Lung (tissue), 12 donors: ENCODE data around the gene VGLL4. TPM values are rescaled to one million over a fixed set of nuclear protein-coding genes. Genes with fewer than 3 reads are reported as not detected.
A peak's percentile ranks its signal among the peaks of the same experiment; 100 is the strongest.

Source experiments
- ATAC-seq: fragments of 200-7000 bp; cut with Tn5 transposase; one replicate; pipeline ENCODE4 v1.9.1; 2020; ENCODE audit warnings: moderate number of reproducible peaks; ENCODE audit not compliant: insufficient read depth, low FRiP score
- DNase-seq, 3 donors: peaks; one replicate each; pipeline ENCODE4 v3.0.0-alpha.2; 2013 to 2017
- H3K27ac ChIP-seq, 2 donors: one replicate each; pipeline ENCODE4 v1.5.1; 2013; ENCODE audit warnings: mild to moderate bottlenecking in 2 of 2, moderate library complexity in 2 of 2, control low read depth in 1 of 2, inconsistent platforms in 1 of 2, low read depth in 1 of 2, low read length in 1 of 2
- H3K27me3 ChIP-seq, 3 donors: one replicate each; pipeline ENCODE4 v1.5.1; 2013; ENCODE audit warnings: low read length in 2 of 3; ENCODE audit not compliant: control insufficient read depth in 3 of 3, insufficient read depth in 3 of 3
- H3K36me3 ChIP-seq, 4 donors: one replicate each; pipeline ENCODE4 v1.5.1; 2013; ENCODE audit warnings: low read length in 4 of 4, mild to moderate bottlenecking in 1 of 4, moderate library complexity in 1 of 4; ENCODE audit not compliant: control insufficient read depth in 4 of 4, insufficient read depth in 4 of 4
- H3K4me1 ChIP-seq, 5 donors: one replicate each; pipeline ENCODE4 v1.5.1; 2013; ENCODE audit warnings: low read length in 5 of 5, mild to moderate bottlenecking in 2 of 5, moderate library complexity in 1 of 5; ENCODE audit not compliant: control insufficient read depth in 5 of 5, insufficient read depth in 5 of 5
- H3K4me3 ChIP-seq: one replicate; pipeline ENCODE4 v1.5.1; 2013; ENCODE audit warnings: mild to moderate bottlenecking, control low read depth, moderate library complexity
- H3K9ac ChIP-seq, 2 donors: one replicate each; pipeline ENCODE4 v1.5.1; 2013; ENCODE audit warnings: low read length in 2 of 2, control low read depth in 1 of 2; ENCODE audit not compliant: insufficient read depth in 1 of 2
- H3K9me3 ChIP-seq, 4 donors: one replicate each; pipeline ENCODE4 v1.5.1; 2013; ENCODE audit warnings: low read length in 3 of 4, mild to moderate bottlenecking in 1 of 4, moderate library complexity in 1 of 4; ENCODE audit not compliant: control insufficient read depth in 4 of 4, insufficient read depth in 3 of 4
- WGBS, 2 donors: extraction: QIAGEN DNeasy Blood & Tissue Kit; methylation state at CpG; one replicate each; pipeline ENCODE4 v1.1.7; 2013; 5-methylcytosine and 5-hydroxymethylcytosine counted together
- polyA plus RNA-seq, 2 donors: library from polyadenylated mRNA; stranded (reverse); fragments of 200-250 nt; gene quantifications; one replicate each; pipeline ENCODE4 v1.2.1, GENCODE V29; 2013
- total RNA-seq, 2 donors: library from RNA; depleted of rRNA in 1 of 2; stranded (reverse); fragments of >200 nt in 1 of 2; gene quantifications; one replicate each; pipeline ENCODE4 v1.2.1, GENCODE V29; 2014 to 2021
- TF ChIP-seq, protein P1 (sequence below): IDR thresholded peaks from 2 replicates; pipeline ENCODE4 v1.5.1; 2012; ENCODE audit warnings: mild to moderate bottlenecking; ENCODE audit errors: control extremely low read depth, extremely low read depth
- donor health status: control.
- donor health status: control.
- donor health status: Bipolar disorder and iron deficiency.
- donor health status: healthy.
- donor health status: DM: yes; HTN: yes; CAD: no.

VGLL4 gene
- total and polyA plus RNA-seq, 4 donors = 30.5 to 94.1 (median 39.3) TPM

DNA sequence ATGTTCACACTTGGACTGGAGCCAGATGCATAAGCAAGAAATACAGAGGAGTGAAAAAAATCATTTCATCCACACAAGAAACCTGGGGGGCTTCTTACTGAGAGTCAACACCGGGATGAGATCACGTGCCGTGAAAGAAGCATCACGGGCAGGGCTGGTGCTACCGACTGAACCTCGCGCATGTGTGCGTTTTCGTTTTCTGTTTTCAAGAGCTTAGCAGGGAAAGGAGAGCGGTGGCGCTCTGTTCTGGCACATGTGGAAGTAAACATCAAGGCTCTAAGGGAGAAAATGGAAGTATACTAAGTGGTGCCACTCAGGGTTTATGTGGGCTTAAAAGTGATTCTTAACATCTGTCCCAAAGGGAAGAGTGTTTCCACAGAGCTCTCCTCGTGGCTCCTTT is 55.9 kb downstream of the VGLL4 start:
- Histone ChIP-seq H3K36me3 (peaks cover 0 to 3% (median 0%) of the 10 kb centered on the region in 4 donors), H3K27me3 (no peaks in the 10 kb centered on the region), H3K4me1 (peaks cover 38 to 87% (median 55%) of the 10 kb centered on the region in 5 donors), H3K27ac (peak overlapping the region in 1 of 2 donors; percentile 0), H3K4me3 (no peak overlapping the region), H3K9ac (no peak overlapping the region), H3K9me3 (no peaks in the 10 kb centered on the region)
- 71 to 90% methylated on average over 12 of the region's 12 CpGs for WGBS, 2 donors
- DNase-seq (peak in 1 of 3 donors; percentile 22), ATAC-seq (no peak)
- TF ChIP-seq, protein P1, sequence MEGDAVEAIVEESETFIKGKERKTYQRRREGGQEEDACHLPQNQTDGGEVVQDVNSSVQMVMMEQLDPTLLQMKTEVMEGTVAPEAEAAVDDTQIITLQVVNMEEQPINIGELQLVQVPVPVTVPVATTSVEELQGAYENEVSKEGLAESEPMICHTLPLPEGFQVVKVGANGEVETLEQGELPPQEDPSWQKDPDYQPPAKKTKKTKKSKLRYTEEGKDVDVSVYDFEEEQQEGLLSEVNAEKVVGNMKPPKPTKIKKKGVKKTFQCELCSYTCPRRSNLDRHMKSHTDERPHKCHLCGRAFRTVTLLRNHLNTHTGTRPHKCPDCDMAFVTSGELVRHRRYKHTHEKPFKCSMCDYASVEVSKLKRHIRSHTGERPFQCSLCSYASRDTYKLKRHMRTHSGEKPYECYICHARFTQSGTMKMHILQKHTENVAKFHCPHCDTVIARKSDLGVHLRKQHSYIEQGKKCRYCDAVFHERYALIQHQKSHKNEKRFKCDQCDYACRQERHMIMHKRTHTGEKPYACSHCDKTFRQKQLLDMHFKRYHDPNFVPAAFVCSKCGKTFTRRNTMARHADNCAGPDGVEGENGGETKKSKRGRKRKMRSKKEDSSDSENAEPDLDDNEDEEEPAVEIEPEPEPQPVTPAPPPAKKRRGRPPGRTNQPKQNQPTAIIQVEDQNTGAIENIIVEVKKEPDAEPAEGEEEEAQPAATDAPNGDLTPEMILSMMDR = no peak

DNA sequence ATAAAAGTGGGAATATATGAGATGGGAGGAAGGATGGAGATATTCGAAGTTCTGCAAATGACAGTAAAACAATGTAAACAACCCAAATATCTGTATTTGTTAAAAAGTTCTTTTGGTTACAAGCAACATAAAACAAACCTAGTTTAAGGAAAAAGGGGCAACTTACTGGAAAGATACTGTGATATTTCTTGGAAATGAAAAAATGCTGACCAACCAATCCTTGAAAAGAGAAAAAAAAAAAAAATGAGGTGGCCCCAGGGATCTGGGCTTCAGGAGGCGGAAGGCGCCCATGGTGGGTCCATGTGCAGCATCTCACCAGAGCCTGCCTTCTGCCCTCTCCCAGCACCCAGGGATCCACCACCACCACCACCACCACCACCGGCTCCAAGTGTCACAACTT is 59.1 kb downstream of the VGLL4 start:
- ATAC-seq = no peak

DNA sequence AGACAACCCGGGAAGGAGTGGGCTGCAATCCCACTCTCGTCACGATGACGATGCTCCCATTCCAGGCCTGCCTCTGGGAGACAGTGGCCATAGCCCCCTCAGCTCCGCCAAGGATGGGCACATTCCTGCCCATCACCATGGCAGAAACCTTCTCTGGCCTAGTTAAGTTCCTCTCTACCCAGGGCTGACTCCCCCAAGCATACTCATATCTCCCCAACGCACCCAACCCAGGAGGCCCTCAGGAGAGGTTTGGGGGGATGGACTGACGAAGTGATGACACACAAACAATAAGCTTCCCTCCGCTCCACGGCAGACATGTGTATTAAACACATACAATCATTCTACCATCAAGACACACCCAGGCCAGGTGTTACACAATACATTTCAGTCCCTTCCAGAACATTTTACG is 60.1 kb downstream of the VGLL4 start:
- TF ChIP-seq, protein P1 = no peak
- no peak overlapping the region for H3K27ac ChIP-seq
- WGBS, 2 donors = 64 to 69% methylated on average over 10 of the region's 10 CpGs
- ATAC-seq = no peak
- H3K36me3 ChIP-seq = peaks cover 0 to 5% (median 1%) of the 10 kb centered on the region in 4 donors
- no peak overlapping the region for H3K4me3 ChIP-seq
- H3K27me3 ChIP-seq = no peaks in the 10 kb centered on the region
- H3K4me1 ChIP-seq = peaks cover 23 to 74% (median 28%) of the 10 kb centered on the region in 5 donors
- peak overlapping the region in 1 of 2 donors; percentile 52 for H3K9ac ChIP-seq
- no peak for DNase-seq
- no peaks in the 10 kb centered on the region for H3K9me3 ChIP-seq

More for the DNA sequence above, 59.1 kb downstream of the VGLL4 start:
- Histone ChIP-seq H3K9me3 (no peaks in the 10 kb centered on the region), H3K36me3 (peaks cover 0 to 5% (median 1%) of the 10 kb centered on the region in 4 donors), H3K27me3 (no peaks in the 10 kb centered on the region), H3K9ac (no peak overlapping the region), H3K4me1 (peaks cover 32 to 83% (median 36%) of the 10 kb centered on the region in 5 donors), H3K27ac (no peak overlapping the region), H3K4me3 (no peak overlapping the region)
- TF ChIP-seq, protein P1 = no peak
- no peak for DNase-seq
- 85 to 90% methylated on average over 4 of the region's 4 CpGs for WGBS, 2 donors

DNA sequence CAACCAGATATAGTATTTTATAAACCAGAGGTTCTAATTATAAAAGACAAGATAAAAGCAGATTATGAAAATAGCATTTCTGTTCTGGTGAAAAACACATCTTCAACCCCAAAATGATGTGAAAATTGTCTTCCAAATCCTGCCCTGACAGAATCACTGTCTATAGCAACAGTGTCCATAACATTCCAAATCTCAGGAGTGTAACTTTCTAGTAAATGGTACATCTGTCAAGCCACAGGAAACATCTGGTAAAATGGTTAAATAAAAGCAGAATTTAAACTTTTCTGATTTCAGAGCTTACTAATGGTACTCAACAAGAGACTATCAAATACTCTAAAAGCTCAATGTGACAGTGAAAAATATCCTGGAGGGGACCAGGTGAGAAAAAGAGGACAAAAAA is 60.5 kb downstream of the VGLL4 start:
- TF ChIP-seq, protein P1 = no peak
- no peak for ATAC-seq
- Histone ChIP-seq H3K27me3 (no peaks in the 10 kb centered on the region), H3K9me3 (no peaks in the 10 kb centered on the region), H3K4me1 (peaks cover 20 to 70% (median 24%) of the 10 kb centered on the region in 5 donors), H3K4me3 (no peak overlapping the region), H3K36me3 (peaks cover 0 to 5% (median under 1%) of the 10 kb centered on the region in 4 donors), H3K9ac (peak overlapping the region in 1 of 2 donors; percentile 52), H3K27ac (peak overlapping the region in 1 of 2 donors; percentile 0)
- DNase-seq = peak in 2 of 3 donors; percentile 75 to 79
